ENCODE measurements around the gene C6orf47.

Gene C6orf47

GRCh38 chr6:31636698-31637596, 23.6 kb downstream of the C6orf47 start:
- H3K4me3 ChIP-seq (ENCODE audit: low read length), result no peak overlapping the region
- no peak for TF ChIP-seq CTCF (conservative IDR thresholded peaks at IDR 0.05; ENCODE audit: low read depth, low read length)
- no peak for DNase-seq (ENCODE audit: low read depth)

GRCh38 chr6:31634969-31635575, 25.5 kb downstream of the C6orf47 start:
- no peak for TF ChIP-seq CTCF (conservative IDR thresholded peaks at IDR 0.05; ENCODE audit: low read depth, low read length)
- H3K4me3 ChIP-seq (ENCODE audit: low read length), result no peak overlapping the region
- no peak for DNase-seq (ENCODE audit: low read depth)

GRCh38 chr6:31634131-31634530, 26.4 kb downstream of the C6orf47 start:
- H3K4me3 ChIP-seq (ENCODE audit: low read length), result no peak overlapping the region
- no peak for TF ChIP-seq CTCF (conservative IDR thresholded peaks at IDR 0.05; ENCODE audit: low read depth, low read length)
- no peak for DNase-seq (ENCODE audit: low read depth)

- TF ChIP-seq CTCF (conservative IDR thresholded peaks at IDR 0.05; ENCODE audit: low read depth, low read length), result no peak
- DNase-seq (ENCODE audit: low read depth), result no peak
- no peak overlapping the region for H3K4me3 ChIP-seq (ENCODE audit: low read length)
Observed at GRCh38 chr6:31633447-31633846, 27.1 kb downstream of the C6orf47 start.

GRCh38 chr6:31632279-31632946, 28.2 kb downstream of the C6orf47 start:
- TF ChIP-seq CTCF (conservative IDR thresholded peaks at IDR 0.05; ENCODE audit: low read depth, low read length), result no peak
- DNase-seq (ENCODE audit: low read depth), result no peak
- no peak overlapping the region for H3K4me3 ChIP-seq (ENCODE audit: low read length)

- TF ChIP-seq CTCF (conservative IDR thresholded peaks at IDR 0.05; ENCODE audit: low read depth, low read length), result no peak
- no peak overlapping the region for H3K4me3 ChIP-seq (ENCODE audit: low read length)
- DNase-seq (ENCODE audit: low read depth), result no peak
Observed at GRCh38 chr6:31631681-31632278, 28.8 kb downstream of the C6orf47 start.

Data from retinal pigment epithelial cell (primary cell).